Large intestine (tissue), 3 donors: ENCODE results near the gene MYL7. TPM values are rescaled to one million over a fixed set of nuclear protein-coding genes. Genes with fewer than 3 reads are reported as not detected.
"Not testable (repeated sequence)": the region's sequence is repeated elsewhere in the genome, so short reads cannot be mapped to it uniquely, and the experiment has no call there.

Experiments
- DNase-seq, 2 donors: peaks; one replicate each; pipeline versions ENCODE4 v3.0.0 to v3.0.0-alpha.2; 2013
- H3K27ac ChIP-seq: one replicate; pipeline ENCODE4 v1.5.1; 2013; ENCODE audit warnings: low read length
- H3K27me3 ChIP-seq: 2 replicates; pipeline ENCODE4 v1.6.1; 2013; ENCODE audit warnings: low read length; ENCODE audit not compliant: control insufficient read depth, insufficient read depth
- H3K36me3 ChIP-seq: 2 replicates; pipeline ENCODE4 v1.6.1; 2013; ENCODE audit warnings: low read length; ENCODE audit not compliant: control insufficient read depth, insufficient read depth
- H3K4me1 ChIP-seq: one replicate; pipeline ENCODE4 v1.6.1; 2013; ENCODE audit warnings: low read length; ENCODE audit not compliant: control insufficient read depth, insufficient read depth
- H3K4me3 ChIP-seq: one replicate; pipeline ENCODE4 v1.5.1; 2013; ENCODE audit warnings: low read length
- H3K9me3 ChIP-seq: one replicate; pipeline ENCODE4 v1.6.1; 2013; ENCODE audit warnings: mild to moderate bottlenecking, low read depth, low read length, moderate library complexity; ENCODE audit not compliant: control insufficient read depth
- WGBS: methylation state at CpG from one replicate; pipeline ENCODE4 v1.1.5; 2013; ENCODE audit warnings: low lambda C conversion rate; ENCODE audit not compliant: insufficient coverage; 5-methylcytosine and 5-hydroxymethylcytosine counted together
- polyA plus RNA-seq: library from polyadenylated mRNA; unstranded; fragments of 120-200 nt; gene quantifications from one replicate; pipeline ENCODE4 v1.2.1, GENCODE V29; 2013

Gene MYL7
- polyA plus RNA-seq, 1 donor: 0.52 TPM

- Histone ChIP-seq H3K27ac (no peak overlapping the region), H3K36me3 (no peaks in the 10 kb centered on the region), H3K9me3 (no peaks in the 10 kb centered on the region), H3K4me3 (no peak overlapping the region), H3K4me1 (no peaks in the 10 kb centered on the region), H3K27me3 (peaks cover 18% of the 10 kb centered on the region)
- DNase-seq: no peak
Observed at GRCh38 chr7:44172352-44172751, 31.2 kb upstream of the MYL7 start.

- not testable (repeated sequence) for H3K4me3 ChIP-seq, H3K4me1 ChIP-seq, H3K27ac ChIP-seq, H3K9me3 ChIP-seq, H3K36me3 ChIP-seq, DNase-seq
- H3K27me3 ChIP-seq: peaks cover 16% of the 10 kb centered on the region
- WGBS: 100% methylated on average over 1 of the region's 9 CpGs
Observed at GRCh38 chr7:44171901-44172300, 30.8 kb upstream of the MYL7 start.

GRCh38 chr7:44167920-44168319 lies 26.8 kb upstream of the MYL7 start:
- DNase-seq: no peak
- Histone ChIP-seq H3K4me3 (no peak overlapping the region), H3K27me3 (peaks cover 8% of the 10 kb centered on the region), H3K36me3 (no peaks in the 10 kb centered on the region), H3K4me1 (no peaks in the 10 kb centered on the region), H3K9me3 (no peaks in the 10 kb centered on the region), H3K27ac (no peak overlapping the region)

GRCh38 chr7:44163591-44163990 lies 22.5 kb upstream of the MYL7 start:
- H3K9me3 ChIP-seq: no peaks in the 10 kb centered on the region
- no peak overlapping the region for H3K27ac ChIP-seq
- H3K27me3 ChIP-seq: peaks cover 8% of the 10 kb centered on the region
- no peak for DNase-seq
- H3K36me3 ChIP-seq: no peaks in the 10 kb centered on the region
- WGBS: no CpG with 5 or more reads among the region's 1 CpG
- no peaks in the 10 kb centered on the region for H3K4me1 ChIP-seq
- no peak overlapping the region for H3K4me3 ChIP-seq

- Histone ChIP-seq H3K4me3 (no peak overlapping the region), H3K27ac (no peak overlapping the region), H3K9me3 (no peaks in the 10 kb centered on the region), H3K36me3 (no peaks in the 10 kb centered on the region), H3K4me1 (no peaks in the 10 kb centered on the region), H3K27me3 (peaks cover 8% of the 10 kb centered on the region)
- no CpG with 5 or more reads among the region's 1 CpG for WGBS
- no peak for DNase-seq
Observed at GRCh38 chr7:44162785-44163395, 21.8 kb upstream of the MYL7 start.

GRCh38 chr7:44162179-44162578 lies 21.0 kb upstream of the MYL7 start:
- H3K9me3 ChIP-seq: no peaks in the 10 kb centered on the region
- no peaks in the 10 kb centered on the region for H3K4me1 ChIP-seq
- H3K4me3 ChIP-seq: no peak overlapping the region
- no CpG with 5 or more reads among the region's 4 CpGs for WGBS
- no peaks in the 10 kb centered on the region for H3K36me3 ChIP-seq
- DNase-seq: no peak
- peaks cover 8% of the 10 kb centered on the region for H3K27me3 ChIP-seq
- no peak overlapping the region for H3K27ac ChIP-seq

- no peaks in the 10 kb centered on the region for H3K9me3 ChIP-seq
- no CpG with 5 or more reads among the region's 2 CpGs for WGBS
- H3K4me3 ChIP-seq: no peak overlapping the region
Observed at GRCh38 chr7:44161371-44161770, 20.2 kb upstream of the MYL7 start.

GRCh38 chr7:44159824-44160630 lies 18.9 kb upstream of the MYL7 start:
- Histone ChIP-seq H3K4me3 (no peak overlapping the region), H3K27me3 (peaks cover 6% of the 10 kb centered on the region), H3K4me1 (no peaks in the 10 kb centered on the region), H3K9me3 (no peaks in the 10 kb centered on the region), H3K36me3 (no peaks in the 10 kb centered on the region), H3K27ac (no peak overlapping the region)
- no CpG with 5 or more reads among the region's 5 CpGs for WGBS
- DNase-seq: no peak

More at GRCh38 chr7:44161371-44161770, 20.2 kb upstream of the MYL7 start:
- no peak overlapping the region for H3K27ac ChIP-seq
- peaks cover 8% of the 10 kb centered on the region for H3K27me3 ChIP-seq
- DNase-seq: no peak
- no peaks in the 10 kb centered on the region for H3K4me1 ChIP-seq
- H3K36me3 ChIP-seq: no peaks in the 10 kb centered on the region

- DNase-seq: no peak
- Histone ChIP-seq H3K9me3 (no peaks in the 10 kb centered on the region), H3K4me3 (no peak overlapping the region), H3K27me3 (peaks cover 6% of the 10 kb centered on the region), H3K36me3 (no peaks in the 10 kb centered on the region), H3K4me1 (no peaks in the 10 kb centered on the region), H3K27ac (no peak overlapping the region)
- WGBS: no CpG with 5 or more reads among the region's 12 CpGs
Observed at GRCh38 chr7:44158873-44159631, 17.9 kb upstream of the MYL7 start.

- no peak for DNase-seq
- H3K27ac ChIP-seq: no peak overlapping the region
- no CpG with 5 or more reads among the region's 10 CpGs for whole genome bisulfite sequencing
- no peaks in the 10 kb centered on the region for H3K27me3 ChIP-seq
- H3K9me3 ChIP-seq: no peaks in the 10 kb centered on the region
- H3K4me1 ChIP-seq: no peaks in the 10 kb centered on the region
- no peaks in the 10 kb centered on the region for H3K36me3 ChIP-seq
- H3K4me3 ChIP-seq: no peak overlapping the region
Observed at GRCh38 chr7:44158096-44158872, 17.2 kb upstream of the MYL7 start.
